Measurements from ENCODE around the gene RNF207. TPM values are rescaled to one million over a fixed set of nuclear protein-coding genes. Genes with fewer than 3 reads are reported as not detected.

Gene RNF207
- total and polyA plus RNA-seq, 2 of the 8 experiments (the other 6 are each of a cell fraction or from before 2014, with no cell fraction given) = 3.9 to 5.4 TPM

- Histone ChIP-seq H3K27me3 (replicated peaks in 1 of 4; ENCODE audit: control insufficient read depth in 3 of 4, extremely low read depth in 1 of 4, insufficient read depth in 3 of 4, low read length in 3 of 4) (no peaks in the 10 kb centered on the region; a peak in 1 of 7 replicates), H2AFZ (ENCODE audit: low read length) (no peak overlapping the region)
These were observed 40.9 kb upstream of the RNF207 start for GRCh38 chr1:6165027-6165426.

More at GRCh38 chr1:6165027-6165426, 40.9 kb upstream of the RNF207 start:
- H3K4me2 ChIP-seq (ENCODE audit: insufficient read depth in 1 of 2, low read depth in 2 of 2, low read length in 2 of 2) = no peak overlapping the region
- 82% methylated on average over 7 of the region's 7 CpGs; no CpG with 5 or more reads in 1 of the 2 experiments for WGBS, 2 experiments (ENCODE audit: extremely low coverage in 1 of 2, insufficient coverage in 1 of 2, insufficient read length in 1 of 2, insufficient replicate concordance in 2 of 2, low coverage in 1 of 2, low lambda C conversion rate in 2 of 2, missing lambda C conversion rate in 1 of 2)
- no peaks in the 10 kb centered on the region for H3K23me2 ChIP-seq (ENCODE audit: low read depth, low read length)
- H2AK5ac ChIP-seq (ENCODE audit: low read depth, low read length) = no peak overlapping the region
- POLR2A ChIA-PET (ENCODE audit: partially characterized antibody) = no interaction called here
- H3K4me3 ChIP-seq (ENCODE audit: extremely low read depth in 1 of 4, insufficient read depth in 2 of 4, low read depth in 3 of 4, low read length in 4 of 4) = no peak overlapping the region
- no peak overlapping the region for H4K5ac ChIP-seq (ENCODE audit: insufficient read length, low read depth, low read length)
- peaks cover 0 to 5% (median 2%) of the 10 kb centered on the region in 4 experiments; a peak in 4 of 7 replicates for H3K4me1 ChIP-seq (replicated peaks in 1 of 4; ENCODE audit: control insufficient read depth in 3 of 4, insufficient read depth in 4 of 4, low read length in 3 of 4)
- H3K9ac ChIP-seq (replicated peaks in 1 of 4; ENCODE audit: extremely low read depth in 1 of 4, low read depth in 3 of 4, low read length in 3 of 4) = no peak overlapping the region
- H3K4ac ChIP-seq (replicated peaks; ENCODE audit: insufficient read length, low read depth, low read length) = no peak overlapping the region
- CTCF ChIA-PET (ENCODE audit: partially characterized antibody) = interaction anchor here (1.0 to 1.3 kb wide), 3 partner anchors 12 to 126 kb away, joined by 3 to 8 read pairs (median 4); no protein-coding TSS in a partner anchor
- H3K56ac ChIP-seq (replicated peaks; ENCODE audit: insufficient read length, low read depth, low read length) = no peak overlapping the region
- no peak for TF ChIP-seq CTCF (IDR thresholded peaks at IDR 0.05; ENCODE audit: control extremely low read depth in 1 of 3, insufficient read depth in 1 of 3, low read depth in 1 of 3, low read length in 3 of 3)
- no peak for TF ChIP-seq BCL11A (IDR thresholded peaks at IDR 0.05; ENCODE audit: low read depth in 2 of 2, low read length in 2 of 2)
- no peak for TF ChIP-seq CTBP2 (IDR thresholded peaks at IDR 0.05; ENCODE audit: borderline replicate concordance, insufficient read depth, insufficient read length, low read length)
- no peak for TF ChIP-seq POLR2AphosphoS5 (IDR thresholded peaks at IDR 0.05; ENCODE audit: low read depth, low read length)
- H4K20me1 ChIP-seq (replicated peaks in 1 of 2; ENCODE audit: control insufficient read depth in 1 of 2, insufficient read depth in 2 of 2, low read length in 2 of 2) = peaks cover 3 to 7% of the 10 kb centered on the region in 2 experiments
- no peak overlapping the region for H3K18ac ChIP-seq (ENCODE audit: extremely low read depth, low read length)
- no peak overlapping the region for H4K8ac ChIP-seq (ENCODE audit: extremely low read depth, insufficient read depth, low read length)
- no peak overlapping the region for H3K27ac ChIP-seq (ENCODE audit: low read depth, low read length)
- no peak overlapping the region for H2BK15ac ChIP-seq (ENCODE audit: low read length)
- no peak overlapping the region for H2BK20ac ChIP-seq (ENCODE audit: low read length)
- no peak overlapping the region for H3K14ac ChIP-seq (ENCODE audit: insufficient read length)
- no peak overlapping the region for H2BK5ac ChIP-seq (ENCODE audit: low read depth, low read length)
- H3K9me3 ChIP-seq (ENCODE audit: insufficient read depth in 2 of 2, low read depth in 1 of 2, low read length in 1 of 2) = no peaks in the 10 kb centered on the region
- H2BK12ac ChIP-seq (ENCODE audit: low read depth, low read length) = no peak overlapping the region
- DNase-seq (ENCODE audit: low read depth in 1 of 2, low spot score in 2 of 2) (no peak), FAIRE-seq (no peak)
- H4K91ac ChIP-seq (replicated peaks; ENCODE audit: insufficient read length, low read length) = no peak overlapping the region
- no peak overlapping the region for H3K23ac ChIP-seq (ENCODE audit: insufficient read length)
- H3K79me1 ChIP-seq (ENCODE audit: low read depth, low read length) = no peaks in the 10 kb centered on the region
- H3K79me2 ChIP-seq (ENCODE audit: control insufficient read depth in 1 of 2, insufficient read depth in 2 of 2, low read length in 2 of 2) = no peaks in the 10 kb centered on the region
- no peaks in the 10 kb centered on the region for H3K36me3 ChIP-seq (ENCODE audit: control insufficient read depth in 2 of 4, insufficient read depth in 4 of 4, low read length in 3 of 4)
- no peak overlapping the region for H2BK120ac ChIP-seq (replicated peaks; ENCODE audit: low read depth, low read length)
